Kidney (tissue), 14 donors: ENCODE measurements around the gene TPST1. TPM values are rescaled to one million over a fixed set of nuclear protein-coding genes. Genes with fewer than 3 reads are reported as not detected.

Experiments
- DNase-seq, 5 donors: peaks; one replicate each; pipeline ENCODE4 v3.0.0-alpha.2; 2013 to 2020
- FAIRE-seq: peaks from 2 replicates; lab custom pipeline; 2012; peaks lifted over from hg19 to GRCh38; lab: Jason Lieb, UNC
- H3K27ac ChIP-seq, 2 donors: one replicate each; pipeline ENCODE4 v1.7.0; 2013; ENCODE audit warnings: low read depth in 2 of 2, low read length in 2 of 2, inconsistent platforms in 1 of 2
- H3K27me3 ChIP-seq: one replicate; pipeline ENCODE4 v1.7.1; 2013; ENCODE audit warnings: low read length, inconsistent platforms; ENCODE audit not compliant: control insufficient read depth, insufficient read depth
- H3K36me3 ChIP-seq, 3 donors: one replicate each; pipeline versions ENCODE4 v1.7.0 to v1.7.1; 2013; ENCODE audit warnings: low read length in 3 of 3, control low read depth in 1 of 3, inconsistent platforms in 1 of 3; ENCODE audit not compliant: insufficient read depth in 3 of 3, control insufficient read depth in 2 of 3
- H3K4me1 ChIP-seq, 3 donors: one replicate each; pipeline versions ENCODE4 v1.7.0 to v1.7.1; 2013; ENCODE audit warnings: low read length in 3 of 3, inconsistent platforms in 1 of 3, low read depth in 1 of 3; ENCODE audit not compliant: control insufficient read depth in 2 of 3, insufficient read depth in 2 of 3
- H3K4me3 ChIP-seq, 3 donors: one replicate each; pipeline versions ENCODE4 v1.7.0 to v1.8.1; 2013; ENCODE audit warnings: low read length in 3 of 3, control low read depth in 1 of 3, inconsistent platforms in 1 of 3
- H3K9ac ChIP-seq, 3 donors: one replicate each; pipeline versions ENCODE4 v1.7.0 to v1.7.1; 2013; ENCODE audit warnings: low read length in 3 of 3, control low read depth in 1 of 3, inconsistent platforms in 1 of 3
- H3K9me3 ChIP-seq, 3 donors: one replicate each; pipeline versions ENCODE4 v1.7.0 to v1.7.1; 2013; ENCODE audit warnings: low read length in 3 of 3, control low read depth in 1 of 3, inconsistent platforms in 1 of 3; ENCODE audit not compliant: control insufficient read depth in 2 of 3, insufficient read depth in 1 of 3
- intact Hi-C: fragments of 100-400 bp; cut with DNase I; formaldehyde crosslinking; loops from one replicate; pipeline ENCODE4 v1.11.1; 2022
- polyA plus RNA-seq: library from polyadenylated mRNA; stranded (reverse); fragments of 350-450 nt; fragmentation: Illumina TruSeq; extraction: RNeasy Lipid Tissue Mini Kit (QIAGEN cat#74804); gene quantifications from one replicate; pipeline ENCODE4 v1.2.3, GENCODE V29; 2014; ENCODE audit warnings: low read depth, low replicate concordance; ENCODE audit not compliant: insufficient read depth
- total RNA-seq: library from RNA; stranded (reverse); fragmentation: NEBNext Ultra II Directional; extraction: Animal tissue kit (Norgen Biotek cat#: 25700); gene quantifications from one replicate; pipeline ENCODE4 v1.2.1, GENCODE V29; 2021
- TF ChIP-seq, protein P1 (sequence below): IDR thresholded peaks from 3 replicates; pipeline ENCODE4 v1.5.1; 2012; ENCODE audit warnings: mild to moderate bottlenecking, moderate library complexity, borderline replicate concordance; ENCODE audit not compliant: insufficient read depth; ENCODE audit errors: extremely low read depth
- donor health status: control.
- donor health status: control.
- donor health status: control.
- donor health status: control.
- donor health status: control.
- donor health status: DM: yes; HTN: yes; CAD: no.
- donor health status: Normal renal cell carcinoma (clear cell type).

The TPST1 gene
- total and polyA plus RNA-seq, 2 donors from 2014 or later = 23.6 to 35.7 TPM

GRCh38 chr7:66339141-66339540 lies 134.0 kb downstream of the TPST1 start:
- H3K9ac ChIP-seq = no peak overlapping the region
- peaks cover 0 to 3% (median 0%) of the 10 kb centered on the region in 3 donors for H3K4me1 ChIP-seq
- no peak for FAIRE-seq
- no peaks in the 10 kb centered on the region for H3K27me3 ChIP-seq
- H3K4me3 ChIP-seq = no peak overlapping the region
- intact Hi-C loops = no loop called here
- TF ChIP-seq, protein P1, sequence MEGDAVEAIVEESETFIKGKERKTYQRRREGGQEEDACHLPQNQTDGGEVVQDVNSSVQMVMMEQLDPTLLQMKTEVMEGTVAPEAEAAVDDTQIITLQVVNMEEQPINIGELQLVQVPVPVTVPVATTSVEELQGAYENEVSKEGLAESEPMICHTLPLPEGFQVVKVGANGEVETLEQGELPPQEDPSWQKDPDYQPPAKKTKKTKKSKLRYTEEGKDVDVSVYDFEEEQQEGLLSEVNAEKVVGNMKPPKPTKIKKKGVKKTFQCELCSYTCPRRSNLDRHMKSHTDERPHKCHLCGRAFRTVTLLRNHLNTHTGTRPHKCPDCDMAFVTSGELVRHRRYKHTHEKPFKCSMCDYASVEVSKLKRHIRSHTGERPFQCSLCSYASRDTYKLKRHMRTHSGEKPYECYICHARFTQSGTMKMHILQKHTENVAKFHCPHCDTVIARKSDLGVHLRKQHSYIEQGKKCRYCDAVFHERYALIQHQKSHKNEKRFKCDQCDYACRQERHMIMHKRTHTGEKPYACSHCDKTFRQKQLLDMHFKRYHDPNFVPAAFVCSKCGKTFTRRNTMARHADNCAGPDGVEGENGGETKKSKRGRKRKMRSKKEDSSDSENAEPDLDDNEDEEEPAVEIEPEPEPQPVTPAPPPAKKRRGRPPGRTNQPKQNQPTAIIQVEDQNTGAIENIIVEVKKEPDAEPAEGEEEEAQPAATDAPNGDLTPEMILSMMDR = no peak
- H3K9me3 ChIP-seq = peaks cover 0 to 7% (median 5%) of the 10 kb centered on the region in 3 donors
- DNase-seq = no peak
- H3K36me3 ChIP-seq = peaks cover 0 to 2% (median 0%) of the 10 kb centered on the region in 3 donors
- no peak overlapping the region for H3K27ac ChIP-seq

GRCh38 chr7:66344166-66344565 lies 139.0 kb downstream of the TPST1 start:
- peaks cover 0 to 7% (median 2%) of the 10 kb centered on the region in 3 donors for H3K9me3 ChIP-seq
- intact Hi-C loops = no loop called here
- no peak overlapping the region for H3K4me3 ChIP-seq
- no peak overlapping the region for H3K27ac ChIP-seq
- TF ChIP-seq, protein P1 = no peak
- H3K9ac ChIP-seq = no peak overlapping the region
- FAIRE-seq (no peak), DNase-seq (no peak)
- no peaks in the 10 kb centered on the region for H3K27me3 ChIP-seq
- H3K4me1 ChIP-seq = no peaks in the 10 kb centered on the region
- H3K36me3 ChIP-seq = no peaks in the 10 kb centered on the region

GRCh38 chr7:66348531-66348930 lies 143.4 kb downstream of the TPST1 start:
- Histone ChIP-seq H3K27me3 (no peaks in the 10 kb centered on the region), H3K9me3 (peaks cover 0 to 2% (median 0%) of the 10 kb centered on the region in 3 donors), H3K4me1 (peaks cover 0 to 2% (median 0%) of the 10 kb centered on the region in 3 donors), H3K9ac (no peak overlapping the region), H3K36me3 (no peaks in the 10 kb centered on the region), H3K27ac (no peak overlapping the region), H3K4me3 (no peak overlapping the region)
- DNase-seq (peak in 2 of 5 donors; percentile 9 to 52), FAIRE-seq (no peak)
- intact Hi-C loops = no loop called here
- TF ChIP-seq, protein P1 = no peak

- H3K27ac ChIP-seq = peak overlapping the region in 1 of 2 donors; percentile 16
- no peak for DNase-seq
- H3K4me1 ChIP-seq = peaks cover 0 to 2% (median 0%) of the 10 kb centered on the region in 3 donors
- H3K36me3 ChIP-seq = no peaks in the 10 kb centered on the region
- intact Hi-C loops = no loop called here
- no peaks in the 10 kb centered on the region for H3K27me3 ChIP-seq
- no peak overlapping the region for H3K4me3 ChIP-seq
- no peak overlapping the region for H3K9ac ChIP-seq
- no peak for FAIRE-seq
- TF ChIP-seq, protein P1 = no peak
- peaks cover 0 to 2% (median 0%) of the 10 kb centered on the region in 3 donors for H3K9me3 ChIP-seq
Measured at GRCh38 chr7:66348959-66349358, 143.8 kb downstream of the TPST1 start.
